PC-9 (cell line): ENCODE results near the gene TCIRG1.

ENCODE experiments used
- CTCF ChIP-seq: fragments of 200-600 bp; sonication (generic); conservative IDR thresholded peaks from 2 replicates; pipeline ENCODE4 v1.6.1; 2017; ENCODE audit warnings: mixed run types, antibody characterized with exemption, mild to moderate bottlenecking, moderate library complexity
- EZH2 ChIP-seq: fragments of 200-600 bp; sonication (generic); IDR thresholded peaks from 2 replicates; pipeline ENCODE4 v1.8.0; 2017; ENCODE audit warnings: antibody characterized with exemption, low read depth

DNA sequence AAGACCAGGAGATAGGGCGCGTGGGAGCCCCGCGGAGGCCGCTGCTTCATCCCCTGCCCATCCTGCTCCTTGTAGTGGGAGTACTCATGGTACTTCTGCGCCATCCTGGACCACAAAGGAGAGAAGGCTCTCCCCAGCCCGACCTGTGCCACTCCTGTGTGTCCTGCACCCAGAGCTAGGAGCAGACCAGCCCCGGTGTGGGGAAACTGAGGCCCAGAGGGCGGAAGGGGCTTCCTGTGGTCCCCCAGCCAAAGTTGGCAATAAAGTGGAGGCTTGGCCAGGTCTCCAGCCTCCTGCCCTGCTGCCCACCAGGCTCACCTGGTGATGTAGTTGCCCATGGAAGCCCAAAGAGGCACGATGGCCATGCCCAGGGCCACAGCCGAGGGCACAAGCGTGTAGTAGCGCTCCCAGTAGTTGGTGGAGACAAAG is 39.6 kb upstream of the TCIRG1 start:
- no peak for TF ChIP-seq CTCF
- TF ChIP-seq EZH2, result no peak
